ENCODE measurements around the gene CD93.

GRCh38 chr20:23132293-23132929 is 46.3 kb upstream of the CD93 start:
- TF ChIP-seq, protein P1, sequence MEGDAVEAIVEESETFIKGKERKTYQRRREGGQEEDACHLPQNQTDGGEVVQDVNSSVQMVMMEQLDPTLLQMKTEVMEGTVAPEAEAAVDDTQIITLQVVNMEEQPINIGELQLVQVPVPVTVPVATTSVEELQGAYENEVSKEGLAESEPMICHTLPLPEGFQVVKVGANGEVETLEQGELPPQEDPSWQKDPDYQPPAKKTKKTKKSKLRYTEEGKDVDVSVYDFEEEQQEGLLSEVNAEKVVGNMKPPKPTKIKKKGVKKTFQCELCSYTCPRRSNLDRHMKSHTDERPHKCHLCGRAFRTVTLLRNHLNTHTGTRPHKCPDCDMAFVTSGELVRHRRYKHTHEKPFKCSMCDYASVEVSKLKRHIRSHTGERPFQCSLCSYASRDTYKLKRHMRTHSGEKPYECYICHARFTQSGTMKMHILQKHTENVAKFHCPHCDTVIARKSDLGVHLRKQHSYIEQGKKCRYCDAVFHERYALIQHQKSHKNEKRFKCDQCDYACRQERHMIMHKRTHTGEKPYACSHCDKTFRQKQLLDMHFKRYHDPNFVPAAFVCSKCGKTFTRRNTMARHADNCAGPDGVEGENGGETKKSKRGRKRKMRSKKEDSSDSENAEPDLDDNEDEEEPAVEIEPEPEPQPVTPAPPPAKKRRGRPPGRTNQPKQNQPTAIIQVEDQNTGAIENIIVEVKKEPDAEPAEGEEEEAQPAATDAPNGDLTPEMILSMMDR (conservative IDR thresholded peaks at IDR 0.05; ENCODE audit: low read depth, low read length): no peak
- TF ChIP-seq EZH2 (IDR thresholded peaks at IDR 0.05; ENCODE audit: low read length, unreplicated experiment) (no peak), EZH2phosphoT487 (IDR thresholded peaks at IDR 0.05; ENCODE audit: borderline replicate concordance, low read length) (no peak)
